ENCODE results near the gene LTO1. TPM values are rescaled to one million over a fixed set of nuclear protein-coding genes. Genes with fewer than 3 reads are reported as not detected.
A peak's percentile ranks its signal among the peaks of the same experiment; 100 is the strongest.

Gene LTO1
- total RNA-seq, 4 donors from 2014 or later = 4.1 to 30.7 (median 17.4) TPM

DNA sequence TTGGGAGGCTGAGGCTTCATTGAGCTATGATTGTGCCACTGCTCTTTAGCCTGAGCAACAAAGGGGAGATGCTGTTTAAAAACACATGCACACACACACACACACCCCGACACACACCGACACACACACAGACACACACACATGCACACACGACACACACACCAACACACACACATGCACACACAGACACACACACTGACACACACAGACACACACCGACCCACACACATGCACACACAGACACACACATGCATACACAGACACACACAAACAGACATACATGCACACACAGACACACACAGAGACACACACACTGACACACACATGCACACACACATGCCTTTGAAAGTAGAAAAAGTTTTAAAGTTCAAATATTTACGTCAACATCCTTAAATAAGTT lies 5.5 kb upstream of the LTO1 start:
- DNase-seq = no peak
- H3K27me3 ChIP-seq = no peaks in the 10 kb centered on the region
- TF ChIP-seq, protein P1, sequence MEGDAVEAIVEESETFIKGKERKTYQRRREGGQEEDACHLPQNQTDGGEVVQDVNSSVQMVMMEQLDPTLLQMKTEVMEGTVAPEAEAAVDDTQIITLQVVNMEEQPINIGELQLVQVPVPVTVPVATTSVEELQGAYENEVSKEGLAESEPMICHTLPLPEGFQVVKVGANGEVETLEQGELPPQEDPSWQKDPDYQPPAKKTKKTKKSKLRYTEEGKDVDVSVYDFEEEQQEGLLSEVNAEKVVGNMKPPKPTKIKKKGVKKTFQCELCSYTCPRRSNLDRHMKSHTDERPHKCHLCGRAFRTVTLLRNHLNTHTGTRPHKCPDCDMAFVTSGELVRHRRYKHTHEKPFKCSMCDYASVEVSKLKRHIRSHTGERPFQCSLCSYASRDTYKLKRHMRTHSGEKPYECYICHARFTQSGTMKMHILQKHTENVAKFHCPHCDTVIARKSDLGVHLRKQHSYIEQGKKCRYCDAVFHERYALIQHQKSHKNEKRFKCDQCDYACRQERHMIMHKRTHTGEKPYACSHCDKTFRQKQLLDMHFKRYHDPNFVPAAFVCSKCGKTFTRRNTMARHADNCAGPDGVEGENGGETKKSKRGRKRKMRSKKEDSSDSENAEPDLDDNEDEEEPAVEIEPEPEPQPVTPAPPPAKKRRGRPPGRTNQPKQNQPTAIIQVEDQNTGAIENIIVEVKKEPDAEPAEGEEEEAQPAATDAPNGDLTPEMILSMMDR (IDR thresholded peaks at IDR 0.05) = no peak
- TF ChIP-seq POLR2A (IDR thresholded peaks at IDR 0.05) = no peak
- no peaks in the 10 kb centered on the region for H3K4me1 ChIP-seq
- no peak overlapping the region for H3K27ac ChIP-seq
- intact Hi-C loops (cut with DNase I; ENCODE audit: low total_unique reads) = no loop called here
- H3K4me3 ChIP-seq = no peak overlapping the region
- no peaks in the 10 kb centered on the region for H3K9me3 ChIP-seq
- no peaks in the 10 kb centered on the region for H3K36me3 ChIP-seq

DNA sequence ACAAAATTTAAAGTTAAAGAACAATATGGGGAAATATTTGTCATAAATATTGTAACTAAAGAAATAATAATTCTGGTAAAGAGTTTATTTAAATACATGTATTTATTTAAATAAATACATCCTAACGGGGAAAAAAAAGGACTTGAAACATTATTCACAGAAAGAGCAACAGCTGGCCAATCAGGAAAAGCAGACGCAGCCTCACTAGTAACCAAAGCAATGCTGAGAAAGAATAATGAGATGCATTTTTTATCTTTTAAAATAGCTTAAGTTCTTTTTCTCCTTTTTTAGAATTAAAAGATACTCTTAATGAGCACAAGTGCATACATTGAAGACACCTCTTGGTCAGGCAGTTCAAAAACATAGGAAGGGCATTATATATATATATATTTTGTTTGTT lies 2.6 kb upstream of the LTO1 start:
- DNase-seq = no peak
- Histone ChIP-seq H3K27me3 (no peaks in the 10 kb centered on the region), H3K27ac (no peak overlapping the region), H3K36me3 (no peaks in the 10 kb centered on the region), H3K9me3 (no peaks in the 10 kb centered on the region), H3K4me3 (no peak overlapping the region), H3K4me1 (peaks cover 0 to 10% of the 10 kb centered on the region in 2 donors)
- intact Hi-C loops (cut with DNase I; ENCODE audit: low total_unique reads) = no loop called here
- TF ChIP-seq, protein P1 (IDR thresholded peaks at IDR 0.05) = no peak
- no peak for TF ChIP-seq POLR2A (IDR thresholded peaks at IDR 0.05)

DNA sequence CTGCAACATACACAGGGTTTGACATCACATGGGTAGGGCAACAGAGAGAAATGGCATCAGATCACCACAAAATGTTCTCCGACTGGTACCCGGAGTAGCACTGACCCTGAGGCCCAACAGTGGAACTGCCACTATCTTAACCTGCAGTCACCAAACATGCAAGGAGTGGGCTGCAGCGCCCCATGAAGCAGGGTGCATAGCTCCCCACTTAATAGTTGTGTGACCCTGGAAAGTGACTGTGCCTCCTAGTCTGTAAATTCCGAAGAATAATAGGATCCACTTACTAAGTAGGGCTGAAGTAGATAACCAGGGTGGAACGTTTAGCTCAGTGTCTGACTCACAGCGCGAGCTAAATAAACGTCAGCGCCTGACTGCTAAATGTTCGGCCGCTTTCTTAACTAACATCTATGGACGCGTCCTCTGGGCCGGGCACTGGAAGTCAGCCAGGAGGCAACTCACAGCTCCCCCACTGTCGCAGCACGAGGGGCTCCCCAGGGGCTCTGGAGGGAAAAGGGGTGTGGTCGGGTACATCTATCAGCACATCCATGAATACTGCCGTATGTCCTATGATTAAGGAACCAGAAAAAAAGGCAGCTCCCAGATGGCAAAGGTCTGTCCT lies 777 bp downstream of the LTO1 start:
- intact Hi-C loops (cut with DNase I; ENCODE audit: low total_unique reads) = no loop called here
- H3K9me3 ChIP-seq = no peaks in the 10 kb centered on the region
- peak overlapping the region; percentile 87 to 99 for H3K4me3 ChIP-seq
- H3K27me3 ChIP-seq = no peaks in the 10 kb centered on the region
- TF ChIP-seq, protein P1 (IDR thresholded peaks at IDR 0.05) = no peak
- TF ChIP-seq POLR2A (IDR thresholded peaks at IDR 0.05) = no peak
- H3K36me3 ChIP-seq = no peaks in the 10 kb centered on the region
- no peak for DNase-seq
- peak overlapping the region; percentile 74 to 86 for H3K27ac ChIP-seq
- H3K4me1 ChIP-seq = peaks cover 0 to 10% of the 10 kb centered on the region in 2 donors

DNA sequence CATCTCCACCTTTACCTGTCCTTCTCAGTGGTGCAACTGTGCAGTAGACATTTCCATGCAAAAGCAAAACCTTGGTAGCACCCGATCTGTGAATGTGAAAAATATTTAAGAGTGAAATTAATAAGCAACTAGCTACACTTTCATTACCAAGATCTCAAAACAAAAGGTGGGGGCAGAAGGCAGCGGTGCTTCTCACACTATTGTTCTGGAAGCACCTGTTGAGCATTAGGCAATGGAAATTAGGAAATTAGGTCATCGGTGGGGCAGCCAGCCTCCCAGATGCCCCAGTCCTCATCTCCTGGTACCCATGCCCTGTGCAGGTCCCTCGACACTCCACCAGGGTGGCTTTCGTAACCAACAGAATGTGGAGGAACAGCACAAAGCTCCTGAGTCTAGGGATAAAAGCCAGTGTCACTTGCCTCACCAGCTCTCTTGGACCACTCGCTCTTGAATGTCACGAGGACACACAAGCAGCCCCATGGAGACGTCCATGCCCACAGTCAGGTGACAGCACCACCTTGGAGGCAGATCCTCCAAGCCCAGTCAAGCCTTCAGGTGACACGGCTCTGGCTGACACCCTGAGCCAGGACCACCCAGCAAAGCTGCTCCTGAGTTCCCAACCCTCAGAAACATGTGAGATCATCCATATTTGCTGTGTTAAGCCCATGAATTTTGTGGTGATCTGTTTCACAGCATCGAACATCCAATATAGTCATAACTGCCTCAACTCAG lies 3.3 kb downstream of the LTO1 start:
- DNase-seq = no peak
- Histone ChIP-seq H3K27me3 (no peaks in the 10 kb centered on the region), H3K27ac (no peak overlapping the region), H3K36me3 (no peaks in the 10 kb centered on the region), H3K4me1 (peaks cover 0 to 10% of the 10 kb centered on the region in 2 donors), H3K4me3 (no peak overlapping the region), H3K9me3 (no peaks in the 10 kb centered on the region)
- TF ChIP-seq, protein P1 (IDR thresholded peaks at IDR 0.05) = no peak
- TF ChIP-seq POLR2A (IDR thresholded peaks at IDR 0.05) = no peak
- intact Hi-C loops (cut with DNase I; ENCODE audit: low total_unique reads) = no loop called here

DNA sequence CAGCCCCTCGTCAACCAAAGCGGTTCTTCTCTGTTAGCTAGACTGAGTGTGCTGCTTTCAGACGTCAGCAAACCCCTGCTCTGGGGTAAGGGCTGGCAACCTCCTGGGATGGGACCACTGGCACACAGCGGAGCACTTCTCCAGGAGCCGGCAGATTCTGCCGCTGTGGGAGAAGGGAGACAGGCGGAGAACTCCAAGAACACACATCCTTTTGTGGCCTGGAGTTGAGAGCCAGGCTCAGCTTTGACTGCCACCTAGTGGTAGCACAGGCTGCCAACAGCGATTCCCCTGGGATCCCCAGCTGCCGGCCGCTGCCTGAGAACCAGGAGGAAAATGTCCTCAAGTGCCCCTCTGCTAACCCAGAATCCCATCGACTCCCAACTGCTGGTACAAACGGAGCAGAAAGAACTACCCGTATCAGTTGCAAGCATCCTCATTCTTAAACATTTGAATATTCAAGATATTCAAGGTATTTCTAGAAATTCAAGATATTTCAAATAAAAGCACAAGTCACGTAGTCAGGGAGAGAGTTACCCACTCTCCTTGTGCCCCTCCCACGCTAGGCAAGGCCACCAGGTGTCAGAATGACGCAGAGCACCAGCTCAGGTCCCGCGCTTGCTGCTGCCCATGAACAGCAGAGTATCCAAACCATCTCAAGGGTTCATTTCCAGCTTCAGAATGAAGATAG lies 4.9 kb downstream of the LTO1 start:
- peak overlapping the region in 1 of 2 donors; percentile 19 for H3K27ac ChIP-seq
- intact Hi-C loops (cut with DNase I; ENCODE audit: low total_unique reads) = no loop called here
- H3K27me3 ChIP-seq = no peaks in the 10 kb centered on the region
- H3K36me3 ChIP-seq = no peaks in the 10 kb centered on the region
- H3K9me3 ChIP-seq = no peaks in the 10 kb centered on the region
- peak; percentile 82 to 88 for DNase-seq
- TF ChIP-seq, protein P1 (IDR thresholded peaks at IDR 0.05) = peak; percentile 85 to 92 (median 90)
- TF ChIP-seq POLR2A (IDR thresholded peaks at IDR 0.05) = no peak
- H3K4me1 ChIP-seq = peaks cover 0 to 10% of the 10 kb centered on the region in 2 donors
- H3K4me3 ChIP-seq = no peak overlapping the region

Measured in uterus (tissue), 4 donors.